Measurements from ENCODE around the gene FYN.

DNA sequence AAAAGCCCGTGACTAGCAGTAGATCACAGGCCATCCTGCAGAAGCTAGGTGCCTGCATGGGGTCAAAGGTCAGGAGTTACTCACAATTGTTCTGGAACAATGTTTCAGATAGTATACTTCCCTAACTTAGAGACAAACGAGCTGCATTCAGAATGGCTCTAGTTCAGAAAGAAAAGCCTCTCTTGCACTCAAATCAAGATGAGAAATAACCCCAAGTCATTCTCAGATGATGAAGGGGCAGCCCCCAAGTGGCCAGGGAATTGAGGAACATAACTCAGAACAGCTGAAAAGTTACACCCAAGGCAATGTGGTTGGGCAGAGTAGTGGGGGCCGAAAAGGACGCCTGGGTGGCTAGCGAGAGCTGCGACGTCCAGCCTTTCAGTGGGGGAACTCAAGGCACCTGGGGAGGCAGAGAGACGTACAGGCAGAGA, 27.8 kb downstream of the FYN start:
- TF ChIP-seq, protein P1, sequence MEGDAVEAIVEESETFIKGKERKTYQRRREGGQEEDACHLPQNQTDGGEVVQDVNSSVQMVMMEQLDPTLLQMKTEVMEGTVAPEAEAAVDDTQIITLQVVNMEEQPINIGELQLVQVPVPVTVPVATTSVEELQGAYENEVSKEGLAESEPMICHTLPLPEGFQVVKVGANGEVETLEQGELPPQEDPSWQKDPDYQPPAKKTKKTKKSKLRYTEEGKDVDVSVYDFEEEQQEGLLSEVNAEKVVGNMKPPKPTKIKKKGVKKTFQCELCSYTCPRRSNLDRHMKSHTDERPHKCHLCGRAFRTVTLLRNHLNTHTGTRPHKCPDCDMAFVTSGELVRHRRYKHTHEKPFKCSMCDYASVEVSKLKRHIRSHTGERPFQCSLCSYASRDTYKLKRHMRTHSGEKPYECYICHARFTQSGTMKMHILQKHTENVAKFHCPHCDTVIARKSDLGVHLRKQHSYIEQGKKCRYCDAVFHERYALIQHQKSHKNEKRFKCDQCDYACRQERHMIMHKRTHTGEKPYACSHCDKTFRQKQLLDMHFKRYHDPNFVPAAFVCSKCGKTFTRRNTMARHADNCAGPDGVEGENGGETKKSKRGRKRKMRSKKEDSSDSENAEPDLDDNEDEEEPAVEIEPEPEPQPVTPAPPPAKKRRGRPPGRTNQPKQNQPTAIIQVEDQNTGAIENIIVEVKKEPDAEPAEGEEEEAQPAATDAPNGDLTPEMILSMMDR (IDR thresholded peaks at IDR 0.05): no peak
- no peak for TF ChIP-seq POLR2A (IDR thresholded peaks at IDR 0.05)

Data from vagina (tissue), 2 donors.